GM18870 (cell line): ENCODE results near the gene RBBP6.
"Not testable (repeated sequence)": the region's sequence is repeated elsewhere in the genome, so short reads cannot be mapped to it uniquely, and the experiment has no call there.

Source experiments
- ATAC-seq: cut with Tn5 transposase; IDR thresholded peaks from one replicate; pipeline ENCODE4 v1.9.1; 2021; ENCODE audit warnings: moderate library complexity; ENCODE audit not compliant: unreplicated experiment

The RBBP6 gene

DNA sequence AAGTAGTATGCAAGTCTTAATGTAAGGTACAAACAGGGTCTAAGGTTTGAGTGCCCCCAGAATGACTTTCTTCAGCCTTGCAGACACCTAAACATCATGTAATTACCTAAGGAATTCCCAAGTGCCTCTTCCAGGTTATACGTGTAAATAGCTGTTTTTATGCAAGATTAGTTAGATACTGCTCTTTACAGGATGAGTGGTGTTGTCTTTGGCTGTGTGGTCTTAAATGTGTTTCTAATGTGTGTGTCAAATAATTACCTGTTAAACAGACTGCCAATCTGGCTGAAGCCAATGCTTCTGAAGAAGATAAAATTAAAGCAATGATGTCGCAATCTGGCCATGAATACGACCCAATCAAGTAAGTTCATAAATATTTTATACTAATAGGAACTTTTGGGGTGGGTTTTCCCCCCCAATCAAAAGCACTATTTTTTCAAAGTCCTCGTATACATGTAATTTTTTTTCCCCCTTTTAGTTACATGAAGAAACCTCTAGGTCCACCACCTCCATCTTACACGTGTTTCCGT is 16.0 kb downstream of the RBBP6 start:
- no peak for ATAC-seq

DNA sequence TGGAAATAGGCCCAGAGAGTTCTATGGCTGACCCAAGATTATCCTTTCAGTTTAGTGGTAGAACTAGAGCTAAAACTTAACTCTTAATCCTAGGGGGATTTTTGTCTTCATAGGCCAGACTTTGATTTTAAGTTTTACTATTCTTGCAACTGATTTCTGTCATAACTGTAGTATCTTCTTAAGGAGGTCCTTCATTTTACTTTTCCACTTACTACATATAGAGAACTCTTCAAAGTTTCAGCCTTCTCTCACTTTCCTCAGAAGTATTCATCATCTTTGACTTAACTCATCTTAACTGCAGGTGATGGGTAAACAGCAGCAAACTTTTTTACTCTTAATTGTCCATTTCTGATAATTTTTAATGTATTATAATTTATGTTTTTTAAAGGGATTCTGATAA is 23.4 kb downstream of the RBBP6 start:
- ATAC-seq = no peak

DNA sequence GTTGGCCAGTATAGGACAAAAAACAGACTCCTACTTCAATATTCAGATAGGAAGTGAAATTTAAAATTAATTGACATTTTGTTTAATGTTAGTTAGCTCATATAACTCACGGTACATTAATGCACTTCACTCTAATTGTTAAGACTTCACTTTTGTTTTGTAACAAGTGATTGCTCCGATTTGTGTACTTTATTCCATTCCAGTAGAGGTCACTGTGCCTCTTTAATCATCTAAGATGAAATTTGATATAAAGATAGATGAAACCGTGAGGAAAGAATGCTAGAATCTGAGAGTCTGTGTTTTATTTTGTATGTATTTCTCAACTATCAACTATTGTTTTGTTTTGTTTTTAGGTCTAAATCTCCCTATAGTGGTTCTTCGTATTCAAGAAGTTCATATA is 29.0 kb downstream of the RBBP6 start:
- no peak for ATAC-seq

DNA sequence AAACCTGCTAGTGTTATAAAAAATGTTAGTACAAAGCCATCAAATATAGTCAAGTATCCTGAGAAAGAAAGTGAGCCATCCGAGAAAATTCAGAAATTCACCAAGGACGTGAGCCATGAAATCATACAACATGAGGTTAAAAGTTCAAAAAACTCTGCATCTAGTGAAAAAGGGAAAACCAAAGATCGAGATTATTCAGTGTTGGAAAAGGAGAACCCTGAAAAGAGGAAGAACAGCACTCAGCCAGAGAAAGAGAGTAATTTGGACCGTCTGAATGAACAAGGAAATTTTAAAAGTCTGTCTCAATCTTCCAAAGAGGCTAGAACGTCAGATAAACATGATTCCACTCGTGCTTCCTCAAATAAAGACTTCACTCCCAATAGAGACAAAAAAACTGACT is 31.7 kb downstream of the RBBP6 start:
- no peak for ATAC-seq

DNA sequence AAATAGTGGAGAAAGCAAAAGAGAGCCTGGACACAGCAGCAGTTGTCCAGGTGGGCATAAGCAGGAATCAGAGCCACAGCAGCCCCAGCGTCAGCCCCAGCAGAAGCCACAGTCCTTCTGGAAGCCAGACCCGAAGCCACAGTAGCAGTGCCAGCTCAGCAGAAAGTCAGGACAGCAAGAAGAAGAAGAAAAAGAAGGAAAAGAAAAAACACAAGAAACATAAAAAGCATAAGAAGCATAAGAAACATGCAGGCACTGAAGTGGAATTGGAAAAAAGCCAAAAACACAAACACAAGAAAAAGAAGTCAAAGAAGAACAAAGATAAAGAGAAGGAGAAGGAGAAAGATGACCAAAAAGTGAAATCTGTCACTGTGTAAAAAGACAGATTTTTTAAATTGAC is 32.7 kb downstream of the RBBP6 start:
- ATAC-seq = no peak

DNA sequence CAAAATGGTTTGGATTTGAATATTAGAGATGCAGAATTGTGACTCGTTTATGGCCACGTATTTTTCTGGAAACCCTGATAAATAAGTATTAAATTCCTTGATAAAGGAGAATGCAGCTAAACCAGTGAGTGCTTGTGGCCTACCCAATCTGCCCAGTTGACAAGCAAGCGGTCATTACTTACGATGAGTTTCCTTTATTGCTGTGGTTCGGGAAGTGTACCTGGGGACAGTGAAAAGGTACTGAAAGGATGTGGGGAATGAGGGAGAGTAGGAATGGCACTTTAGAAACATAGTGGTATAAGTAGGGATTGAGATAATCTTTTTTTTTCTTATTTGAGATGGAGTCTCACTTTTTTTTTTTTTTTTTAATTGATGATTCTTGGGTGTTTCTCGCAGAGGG is 33.8 kb downstream of the RBBP6 start:
- ATAC-seq = no peak

DNA sequence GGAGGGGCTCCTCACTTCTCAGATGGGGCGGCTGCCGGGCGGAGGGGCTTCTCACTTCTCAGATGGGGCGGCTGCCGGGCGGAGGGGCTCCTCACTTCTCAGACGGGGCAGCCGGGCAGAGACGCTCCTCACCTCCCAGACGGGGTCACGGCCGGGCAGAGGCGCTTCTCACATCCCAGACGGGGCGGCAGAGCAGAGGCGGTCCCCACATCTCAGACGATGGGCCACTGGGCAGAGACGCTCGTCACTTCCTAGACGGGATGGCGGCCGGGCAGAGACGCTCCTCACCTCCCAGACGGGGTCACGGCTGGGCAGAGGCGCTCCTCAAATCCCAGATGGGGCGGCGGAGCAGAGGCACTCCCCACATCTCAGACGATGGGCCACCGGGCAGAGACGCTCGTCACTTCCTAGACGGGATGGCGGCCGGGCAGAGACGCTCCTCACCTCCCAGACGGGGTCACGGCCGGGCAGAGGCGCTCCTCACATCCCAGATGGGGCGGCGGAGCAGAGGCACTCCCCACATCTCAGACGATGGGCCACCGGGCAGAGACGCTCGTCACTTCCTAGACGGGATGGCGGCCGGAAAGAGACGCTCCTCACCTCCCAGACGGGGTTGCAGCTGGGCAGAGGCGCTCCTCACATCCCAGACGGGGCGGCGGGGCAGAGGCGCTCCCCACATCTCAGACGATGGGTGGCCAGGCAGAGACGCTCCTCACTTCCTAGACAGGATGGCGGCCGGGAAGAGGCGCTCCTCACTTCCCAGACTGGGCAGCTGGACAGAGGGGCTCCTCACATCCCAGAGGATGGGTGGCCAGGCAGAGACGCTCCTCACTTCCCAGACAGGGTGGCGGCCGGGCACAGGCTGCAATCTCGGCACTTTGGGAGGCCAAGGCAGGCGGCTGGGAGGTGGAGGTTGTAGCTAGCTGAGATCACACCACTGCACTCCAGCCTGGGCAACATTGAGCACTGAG is 35.4 kb downstream of the RBBP6 start:
- not testable (repeated sequence) for ATAC-seq

DNA sequence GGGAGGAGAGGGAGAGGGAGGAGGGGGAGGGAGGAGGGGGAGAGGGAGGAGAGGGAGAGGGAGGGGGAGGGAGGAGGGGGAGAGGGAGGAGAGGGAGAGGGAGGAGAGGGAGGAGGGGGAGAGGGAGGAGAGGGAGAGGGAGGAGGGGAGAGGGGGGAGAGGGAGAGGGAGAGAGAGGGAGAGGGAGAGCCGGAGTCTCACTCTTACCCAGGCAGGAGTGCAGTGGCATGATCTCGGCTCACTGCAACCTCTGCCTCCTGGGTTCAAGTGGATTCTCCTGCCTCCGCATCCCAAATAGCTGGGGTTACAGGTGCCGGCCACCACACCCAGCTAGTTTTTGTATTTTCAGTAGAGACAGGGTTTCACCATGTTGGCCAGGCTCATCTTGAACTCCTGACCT is 36.4 kb downstream of the RBBP6 start:
- ATAC-seq = not testable (repeated sequence)

DNA sequence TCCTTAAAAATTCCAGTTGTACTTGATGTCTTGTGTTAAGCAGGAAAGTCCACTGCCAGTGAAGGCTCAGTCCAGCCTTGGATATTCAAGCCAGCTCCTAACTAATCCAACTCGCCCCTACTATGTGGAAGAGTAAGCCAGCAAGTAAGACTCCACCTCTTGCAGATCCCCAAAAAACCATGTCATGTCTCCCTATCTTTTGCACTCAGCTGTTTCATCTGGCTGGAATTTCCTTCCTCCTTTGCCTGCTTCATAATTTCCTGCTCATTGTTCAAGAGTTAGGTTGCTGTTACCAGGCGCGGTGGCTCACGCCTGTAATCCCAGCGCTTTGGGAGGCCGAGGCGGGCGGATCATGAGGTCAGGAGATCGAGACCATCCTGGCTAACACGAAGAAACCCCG is 37.8 kb downstream of the RBBP6 start:
- no peak for ATAC-seq

DNA sequence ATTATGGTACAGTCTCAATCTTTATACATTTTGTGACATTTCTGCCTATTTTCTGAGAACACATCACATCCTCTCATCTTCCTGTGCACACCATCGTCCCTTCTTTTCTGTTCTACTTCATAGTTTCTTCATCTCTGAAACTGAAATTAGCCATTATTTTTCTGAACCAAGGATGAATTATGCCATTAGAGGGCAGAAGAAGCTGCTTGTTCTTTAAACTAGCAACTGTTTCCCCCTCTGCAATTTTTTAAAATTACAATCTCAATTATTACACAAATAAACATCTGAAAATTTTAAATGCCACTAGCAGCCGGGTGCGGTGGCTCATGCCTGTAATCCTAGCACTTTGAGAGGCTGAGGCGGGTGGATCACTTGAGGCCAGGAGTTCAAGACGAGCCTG is 41.3 kb downstream of the RBBP6 start:
- no peak for ATAC-seq

DNA sequence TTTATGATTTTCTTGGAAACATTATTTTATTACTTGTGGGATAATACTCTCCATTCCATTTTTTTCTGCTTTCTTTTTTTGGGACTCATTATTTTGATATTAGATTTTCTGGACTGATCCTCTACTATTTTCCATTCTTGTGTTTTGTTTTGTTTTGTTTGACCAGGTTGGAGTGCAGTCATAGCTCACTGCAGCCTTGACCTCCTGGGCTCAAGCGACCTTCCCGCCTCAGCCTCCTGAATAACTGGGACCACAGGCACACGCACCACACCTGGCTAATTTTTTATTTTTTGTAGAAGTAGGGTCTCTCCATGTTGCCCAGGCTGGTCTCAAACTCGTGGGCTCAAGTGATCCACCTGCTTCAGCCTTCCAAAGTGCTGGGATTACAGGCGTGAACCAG is 44.1 kb downstream of the RBBP6 start:
- ATAC-seq = no peak

DNA sequence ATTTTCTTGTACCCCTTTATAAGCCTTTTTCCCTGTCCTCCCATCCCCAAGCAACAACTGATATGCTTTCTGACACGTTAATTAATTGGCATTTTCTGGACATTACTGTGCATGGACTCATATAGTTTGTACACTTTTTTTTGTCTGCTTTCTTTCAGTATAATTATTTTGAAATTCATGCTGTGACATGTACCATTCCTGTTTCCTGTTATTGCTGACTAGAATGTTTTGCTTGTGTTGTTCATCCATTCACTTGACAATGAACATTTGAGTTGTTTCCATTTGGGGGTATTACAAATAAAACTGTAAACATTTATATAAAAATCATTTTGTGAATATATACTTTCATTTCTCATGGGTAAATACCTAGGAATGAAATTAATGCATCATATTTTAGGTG is 50.6 kb downstream of the RBBP6 start:
- ATAC-seq = no peak

DNA sequence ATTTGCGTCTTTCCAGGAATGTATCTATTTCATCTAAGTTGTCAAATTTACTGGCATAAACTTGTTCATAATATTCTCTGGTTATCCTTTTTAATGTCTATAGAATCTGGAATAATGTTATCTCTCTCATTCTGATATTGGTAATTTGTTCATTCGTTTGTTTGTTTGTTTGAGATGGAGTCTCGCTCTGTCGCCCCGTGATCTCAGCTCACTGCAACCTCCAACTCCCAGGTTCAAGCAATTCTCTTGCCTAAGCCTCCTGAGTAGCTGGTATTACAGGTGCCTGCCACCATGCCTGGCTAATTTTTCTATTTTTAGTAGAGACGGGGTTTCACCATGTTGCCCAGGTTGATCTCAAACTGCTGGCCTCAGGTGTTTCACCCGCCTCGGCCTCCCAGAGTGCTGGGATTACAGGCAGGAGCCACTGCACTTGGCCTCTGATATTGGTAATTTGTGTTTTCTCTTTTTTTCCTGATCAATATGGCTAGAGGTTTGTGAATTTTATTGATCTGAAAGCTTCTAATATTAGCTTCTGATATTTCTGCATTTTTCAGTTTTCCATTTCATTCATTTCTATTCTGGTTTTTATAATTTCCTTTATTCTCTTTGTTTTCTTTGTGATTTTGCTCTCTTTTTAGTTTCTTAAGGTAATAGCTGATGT is 59.5 kb downstream of the RBBP6 start:
- no peak for ATAC-seq

DNA sequence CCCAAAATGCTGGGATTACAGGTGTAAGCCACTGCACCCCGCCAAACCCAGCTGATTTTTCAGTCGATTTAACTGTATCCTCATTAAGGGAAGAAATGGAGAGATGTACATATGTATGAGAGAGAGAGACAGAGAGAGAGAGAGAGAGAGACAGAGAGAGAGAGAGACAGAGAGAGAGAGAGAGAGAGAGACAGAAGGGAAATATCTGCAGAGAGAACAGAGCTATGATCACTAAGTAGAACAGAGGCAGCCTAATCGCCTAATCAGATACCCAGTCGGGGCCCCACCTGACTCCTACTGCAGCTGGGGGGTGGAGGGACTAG is 70.0 kb downstream of the RBBP6 start:
- ATAC-seq = no peak

DNA sequence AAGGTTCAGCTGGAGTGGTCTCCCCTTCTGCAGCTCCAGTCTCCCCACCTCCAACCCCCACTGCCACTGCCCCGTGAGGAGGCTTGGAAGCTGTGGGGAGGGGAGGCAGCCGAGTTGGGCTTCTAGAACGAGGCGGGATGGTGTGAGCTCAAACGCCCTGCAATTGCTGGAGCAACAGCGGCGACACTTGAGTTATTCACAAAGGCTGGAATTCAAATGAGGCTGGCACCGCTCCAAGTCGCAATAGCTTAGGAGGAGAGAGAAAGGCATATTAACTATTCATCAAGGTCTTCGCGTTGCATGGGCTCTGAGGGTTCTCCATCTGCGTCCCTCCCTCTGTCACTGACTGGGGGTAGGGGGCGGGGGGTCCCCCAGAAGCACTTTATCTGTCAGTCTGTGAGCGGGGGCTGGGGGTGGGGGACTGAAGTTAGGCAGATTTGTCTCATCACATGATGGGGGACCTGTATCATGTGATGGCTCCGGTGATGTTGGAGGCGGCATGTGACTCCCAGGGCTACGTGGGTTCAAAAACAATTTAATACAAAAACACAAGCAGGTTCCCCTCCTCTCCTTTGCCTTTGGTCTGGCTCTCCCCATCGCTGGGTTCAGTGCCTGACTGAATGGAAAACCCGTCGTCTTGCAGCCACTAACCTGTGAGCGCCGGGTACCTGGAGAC is 70.5 kb downstream of the RBBP6 start:
- no peak for ATAC-seq

DNA sequence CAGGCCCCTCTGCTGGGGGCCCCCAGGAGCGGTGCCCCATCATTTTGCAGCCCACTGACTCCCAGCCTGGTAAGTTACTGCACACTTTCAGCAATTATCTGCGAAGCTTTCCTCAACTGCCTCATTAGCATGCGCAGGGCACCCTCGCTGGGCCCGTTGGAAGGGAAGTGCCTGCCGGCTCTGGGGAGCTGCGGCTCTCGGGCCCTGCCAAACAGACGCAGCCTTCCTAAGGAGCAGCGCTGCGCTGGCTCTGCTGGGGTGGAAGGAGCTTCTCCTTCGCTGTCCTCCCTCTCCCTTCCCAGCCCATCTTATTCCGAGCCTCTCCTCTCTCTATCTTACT is 71.0 kb downstream of the RBBP6 start:
- ATAC-seq = no peak

DNA sequence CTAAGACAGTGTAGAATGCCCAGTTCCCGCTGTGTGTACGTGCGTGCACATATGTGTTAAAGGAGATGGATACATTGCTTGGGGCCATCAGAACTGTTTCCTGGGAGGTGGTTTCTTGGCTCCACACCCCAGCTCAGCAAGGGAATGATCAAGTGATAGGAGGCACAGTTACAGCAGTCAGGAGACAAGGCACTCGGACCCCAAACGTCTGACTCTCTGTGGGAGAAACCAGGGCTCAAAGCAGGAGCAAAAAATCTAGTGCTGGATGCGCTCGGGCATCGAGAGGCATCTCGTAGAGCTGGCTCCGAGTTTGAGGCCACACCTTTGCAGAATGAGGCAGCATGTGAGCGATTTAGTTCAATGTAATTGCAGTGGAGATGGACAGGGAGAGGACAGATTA is 71.9 kb downstream of the RBBP6 start:
- no peak for ATAC-seq

DNA sequence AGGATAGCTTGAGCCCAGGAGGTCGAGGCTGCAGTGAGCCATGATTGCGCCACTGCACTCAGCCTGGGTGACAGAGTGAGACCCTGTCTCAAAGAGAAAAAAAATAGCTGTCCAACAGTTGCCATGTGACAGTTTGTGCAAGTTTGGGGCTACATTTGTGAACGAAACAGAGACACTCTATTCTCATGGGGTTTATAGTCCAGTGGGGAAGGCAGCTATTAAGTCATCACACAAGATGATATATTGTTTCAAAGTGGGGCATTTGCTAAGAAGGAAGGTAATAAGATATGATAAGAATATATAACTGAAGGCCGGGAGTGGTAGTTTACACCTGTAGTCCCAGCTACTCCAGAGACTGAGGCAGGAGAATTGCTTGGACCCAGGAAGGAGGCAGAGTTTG is 73.3 kb downstream of the RBBP6 start:
- ATAC-seq = no peak

DNA sequence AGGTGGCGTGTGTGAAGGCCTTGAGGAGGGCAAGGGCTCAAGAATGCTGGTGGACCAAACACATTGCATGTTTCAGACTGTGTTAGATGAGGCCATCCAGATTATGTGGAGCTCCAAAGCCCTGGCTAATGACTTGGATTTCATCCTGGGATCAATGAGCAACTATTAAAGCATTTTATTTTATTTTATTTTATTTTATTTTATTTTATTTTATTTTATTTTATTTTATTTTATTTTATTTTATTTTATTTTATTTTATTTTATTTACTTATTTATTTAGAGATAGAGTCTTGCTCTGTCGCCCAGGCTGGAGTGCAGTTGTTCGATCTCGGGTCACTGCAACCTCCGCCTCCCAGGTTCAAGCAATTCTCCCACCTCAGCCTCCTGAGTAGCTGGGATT is 73.9 kb downstream of the RBBP6 start:
- not testable (repeated sequence) for ATAC-seq

DNA sequence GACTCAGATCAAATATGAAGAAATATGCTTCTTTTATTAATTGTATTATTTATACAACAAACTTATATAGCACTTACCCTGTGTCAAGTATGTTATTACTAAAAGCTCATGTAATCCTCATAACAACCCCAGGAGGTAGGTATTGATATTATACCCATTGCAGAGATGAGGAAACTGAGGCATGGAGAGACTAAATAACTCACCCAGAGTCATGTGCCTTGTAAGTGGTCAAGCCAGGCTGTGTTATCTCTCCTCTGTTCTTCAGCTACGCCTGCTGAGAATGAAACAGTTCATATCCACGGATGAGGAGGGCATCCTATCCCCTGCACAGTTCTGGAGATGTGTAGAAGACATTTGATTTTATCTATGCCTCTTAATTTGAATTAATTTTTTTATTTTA is 78.1 kb downstream of the RBBP6 start:
- ATAC-seq = no peak
